Measurements from ENCODE around the gene OR51G1. TPM values are rescaled to one million over a fixed set of nuclear protein-coding genes. Genes with fewer than 3 reads are reported as not detected.

OR51G1 gene
- total RNA-seq, 1 experiment from 2014 or later, result not detected

GRCh38 chr11:4886186-4886585, 38.0 kb downstream of the OR51G1 start:
- Histone ChIP-seq H3K27ac (ENCODE audit: low read depth, low read length) (no peak overlapping the region), H3K9me2 (ENCODE audit: insufficient read depth) (no peaks in the 10 kb centered on the region), H3K4me3 (replicated peaks in 1 of 2; ENCODE audit: low read depth in 1 of 2, low read length in 2 of 2) (no peak overlapping the region), H4K20me1 (ENCODE audit: insufficient read depth) (no peaks in the 10 kb centered on the region), H3K79me2 (ENCODE audit: insufficient read depth, low read length) (no peaks in the 10 kb centered on the region), H3K27me3 (ENCODE audit: insufficient read depth, low read length) (peaks cover 8% of the 10 kb centered on the region; the same call in 1 of the 2 replicates), H3K9ac (ENCODE audit: low read length) (no peak overlapping the region), H3K4me2 (ENCODE audit: low read length) (no peak overlapping the region), H3K9me3 (ENCODE audit: control insufficient read depth in 1 of 2, insufficient read depth in 1 of 2, low read depth in 1 of 2, low read length in 2 of 2) (no peaks in the 10 kb centered on the region), H3K4me1 (ENCODE audit: control insufficient read depth in 1 of 2, insufficient read depth in 2 of 2, low read length in 2 of 2) (no peaks in the 10 kb centered on the region), H3K36me3 (ENCODE audit: control insufficient read depth in 1 of 2, insufficient read depth in 2 of 2, low read length in 2 of 2) (no peaks in the 10 kb centered on the region), H2AFZ (ENCODE audit: low read depth, low read length, poor library complexity, severe bottlenecking) (no peak overlapping the region)
- intact Hi-C loops (cut with micrococcal nuclease), result no loop called here
- ATAC-seq, result no peak
- no peak for DNase-seq (ENCODE audit: low read depth, low spot score)
- CTCF ChIA-PET, result no interaction called here
- POLR2A ChIA-PET, result no interaction called here
- no peak for TF ChIP-seq ELF1 (IDR thresholded peaks at IDR 0.05; ENCODE audit: borderline replicate concordance, low read depth)
- no peak for TF ChIP-seq SIN3A (IDR thresholded peaks at IDR 0.05; ENCODE audit: low read depth)
- TF ChIP-seq REST (IDR thresholded peaks at IDR 0.05; ENCODE audit: low read depth), result no peak
- no peak for TF ChIP-seq POLR2AphosphoS5 (IDR thresholded peaks at IDR 0.05; ENCODE audit: low read depth, low read length)
- TF ChIP-seq SP1 (IDR thresholded peaks at IDR 0.05; ENCODE audit: low read depth), result no peak
- TF ChIP-seq CEBPB (IDR thresholded peaks at IDR 0.05; ENCODE audit: low read depth), result no peak
- TF ChIP-seq SRF (IDR thresholded peaks at IDR 0.05; ENCODE audit: low read depth), result no peak
- no peak for TF ChIP-seq POLR2A (IDR thresholded peaks at IDR 0.05; ENCODE audit: borderline replicate concordance, extremely low read depth, insufficient read depth, insufficient read length)
- no TSS peak for BruUV-seq (replicated peaks)
- RAD21 ChIA-PET (ENCODE audit: low non-redundant PET in 1 of 2, low total read pairs in 2 of 2, uncharacterized antibody in 2 of 2, unreplicated experiment in 2 of 2), result no interaction called here

- H3K9ac ChIP-seq (ENCODE audit: low read length), result no peak overlapping the region
- no peaks in the 10 kb centered on the region for H3K9me2 ChIP-seq (ENCODE audit: insufficient read depth)
- no peaks in the 10 kb centered on the region for H4K20me1 ChIP-seq (ENCODE audit: insufficient read depth)
- POLR2A ChIA-PET, result no interaction called here
- H3K4me2 ChIP-seq (ENCODE audit: low read length), result no peak overlapping the region
- H3K27ac ChIP-seq (ENCODE audit: low read depth, low read length), result no peak overlapping the region
- H3K36me3 ChIP-seq (ENCODE audit: control insufficient read depth in 1 of 2, insufficient read depth in 2 of 2, low read length in 2 of 2), result no peaks in the 10 kb centered on the region
- TF ChIP-seq REST (IDR thresholded peaks at IDR 0.05; ENCODE audit: low read depth), result no peak
- no peak for TF ChIP-seq CBX3 (IDR thresholded peaks at IDR 0.05; ENCODE audit: low read depth)
- TF ChIP-seq SP1 (IDR thresholded peaks at IDR 0.05; ENCODE audit: low read depth), result no peak
- TF ChIP-seq POLR2AphosphoS5 (IDR thresholded peaks at IDR 0.05; ENCODE audit: low read depth, low read length), result no peak
- TF ChIP-seq TCF7L2 (IDR thresholded peaks at IDR 0.05; ENCODE audit: borderline replicate concordance, extremely low read depth, insufficient read depth, insufficient read length), result no peak
- TF ChIP-seq SIN3A (IDR thresholded peaks at IDR 0.05; ENCODE audit: low read depth), result no peak
- no peaks in the 10 kb centered on the region for H3K9me3 ChIP-seq (ENCODE audit: control insufficient read depth in 1 of 2, insufficient read depth in 1 of 2, low read depth in 1 of 2, low read length in 2 of 2)
- RAD21 ChIA-PET (ENCODE audit: low non-redundant PET in 1 of 2, low total read pairs in 2 of 2, uncharacterized antibody in 2 of 2, unreplicated experiment in 2 of 2), result no interaction called here
- peaks cover 15% of the 10 kb centered on the region for H3K27me3 ChIP-seq (ENCODE audit: insufficient read depth, low read length)
- no peaks in the 10 kb centered on the region for H3K4me1 ChIP-seq (ENCODE audit: control insufficient read depth in 1 of 2, insufficient read depth in 2 of 2, low read length in 2 of 2)
- BruUV-seq (replicated peaks), result no TSS peak
- no peak overlapping the region for H2AFZ ChIP-seq (ENCODE audit: low read depth, low read length, poor library complexity, severe bottlenecking)
- intact Hi-C loops (cut with micrococcal nuclease), result no loop called here
- DNase-seq (ENCODE audit: low read depth, low spot score) (no peak), ATAC-seq (no peak)
- H3K79me2 ChIP-seq (ENCODE audit: insufficient read depth, low read length), result no peaks in the 10 kb centered on the region
- H3K4me3 ChIP-seq (replicated peaks in 1 of 2; ENCODE audit: low read depth in 1 of 2, low read length in 2 of 2), result no peak overlapping the region
- CTCF ChIA-PET, result no interaction called here
These were observed 39.8 kb downstream of the OR51G1 start for GRCh38 chr11:4884361-4884760.

All from HCT116 (cell line).